PC-3 (cell line): ENCODE measurements around the gene HIVEP3.

ENCODE experiments used
- EZH2 ChIP-seq: fragments of 300-600 bp; sonication (generic); IDR thresholded peaks from one replicate; pipeline ENCODE4 v1.6.1; 2017; ENCODE audit warnings: antibody characterized with exemption, mild to moderate bottlenecking, low read length; ENCODE audit not compliant: unreplicated experiment
- EZH2phosphoT487 ChIP-seq: fragments of 300-600 bp; sonication (generic); IDR thresholded peaks from 2 replicates; pipeline ENCODE4 v1.6.1; 2018; ENCODE audit warnings: mild to moderate bottlenecking, antibody characterized with exemption, low read length, borderline replicate concordance
- TF ChIP-seq, protein P1 (sequence below): fragments of 300-600 bp; sonication (generic); conservative IDR thresholded peaks from 2 replicates; pipeline ENCODE4 v1.5.1; 2017; ENCODE audit warnings: antibody characterized with exemption, low read depth, mild to moderate bottlenecking, low read length

DNA sequence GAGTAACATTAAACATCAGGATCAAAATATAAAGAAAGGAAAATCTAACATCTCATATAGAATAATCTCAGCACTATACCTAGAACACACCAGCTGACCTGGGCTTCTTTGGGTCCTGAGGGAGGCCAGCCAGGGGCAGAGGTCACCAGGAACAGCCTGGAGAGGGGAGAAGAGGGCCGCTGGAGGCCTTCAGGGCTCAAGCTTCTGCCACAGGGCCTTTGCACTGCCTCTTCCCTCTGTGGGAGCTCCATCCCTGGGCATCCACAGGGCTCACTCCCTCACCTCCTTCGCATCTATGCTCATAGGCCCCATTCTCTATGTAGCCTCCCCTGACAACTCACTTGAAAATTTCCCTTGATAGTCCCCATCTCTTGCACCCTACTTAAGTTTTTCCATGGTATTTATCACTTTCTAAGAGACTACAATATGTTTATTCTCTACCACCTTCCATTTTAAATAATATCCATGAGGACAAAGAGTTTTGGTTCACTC lies 73.9 kb downstream of the HIVEP3 start:
- TF ChIP-seq, protein P1, sequence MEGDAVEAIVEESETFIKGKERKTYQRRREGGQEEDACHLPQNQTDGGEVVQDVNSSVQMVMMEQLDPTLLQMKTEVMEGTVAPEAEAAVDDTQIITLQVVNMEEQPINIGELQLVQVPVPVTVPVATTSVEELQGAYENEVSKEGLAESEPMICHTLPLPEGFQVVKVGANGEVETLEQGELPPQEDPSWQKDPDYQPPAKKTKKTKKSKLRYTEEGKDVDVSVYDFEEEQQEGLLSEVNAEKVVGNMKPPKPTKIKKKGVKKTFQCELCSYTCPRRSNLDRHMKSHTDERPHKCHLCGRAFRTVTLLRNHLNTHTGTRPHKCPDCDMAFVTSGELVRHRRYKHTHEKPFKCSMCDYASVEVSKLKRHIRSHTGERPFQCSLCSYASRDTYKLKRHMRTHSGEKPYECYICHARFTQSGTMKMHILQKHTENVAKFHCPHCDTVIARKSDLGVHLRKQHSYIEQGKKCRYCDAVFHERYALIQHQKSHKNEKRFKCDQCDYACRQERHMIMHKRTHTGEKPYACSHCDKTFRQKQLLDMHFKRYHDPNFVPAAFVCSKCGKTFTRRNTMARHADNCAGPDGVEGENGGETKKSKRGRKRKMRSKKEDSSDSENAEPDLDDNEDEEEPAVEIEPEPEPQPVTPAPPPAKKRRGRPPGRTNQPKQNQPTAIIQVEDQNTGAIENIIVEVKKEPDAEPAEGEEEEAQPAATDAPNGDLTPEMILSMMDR = no peak
- no peak for TF ChIP-seq EZH2phosphoT487
- no peak for TF ChIP-seq EZH2
